Measurements from ENCODE around the gene PHETA1.
"Not testable (repeated sequence)": the region's sequence is repeated elsewhere in the genome, so short reads cannot be mapped to it uniquely, and the experiment has no call there.

Gene PHETA1

GRCh38 chr12:111349101-111349747 lies 19.7 kb downstream of the PHETA1 start:
- TF ChIP-seq, protein P1, sequence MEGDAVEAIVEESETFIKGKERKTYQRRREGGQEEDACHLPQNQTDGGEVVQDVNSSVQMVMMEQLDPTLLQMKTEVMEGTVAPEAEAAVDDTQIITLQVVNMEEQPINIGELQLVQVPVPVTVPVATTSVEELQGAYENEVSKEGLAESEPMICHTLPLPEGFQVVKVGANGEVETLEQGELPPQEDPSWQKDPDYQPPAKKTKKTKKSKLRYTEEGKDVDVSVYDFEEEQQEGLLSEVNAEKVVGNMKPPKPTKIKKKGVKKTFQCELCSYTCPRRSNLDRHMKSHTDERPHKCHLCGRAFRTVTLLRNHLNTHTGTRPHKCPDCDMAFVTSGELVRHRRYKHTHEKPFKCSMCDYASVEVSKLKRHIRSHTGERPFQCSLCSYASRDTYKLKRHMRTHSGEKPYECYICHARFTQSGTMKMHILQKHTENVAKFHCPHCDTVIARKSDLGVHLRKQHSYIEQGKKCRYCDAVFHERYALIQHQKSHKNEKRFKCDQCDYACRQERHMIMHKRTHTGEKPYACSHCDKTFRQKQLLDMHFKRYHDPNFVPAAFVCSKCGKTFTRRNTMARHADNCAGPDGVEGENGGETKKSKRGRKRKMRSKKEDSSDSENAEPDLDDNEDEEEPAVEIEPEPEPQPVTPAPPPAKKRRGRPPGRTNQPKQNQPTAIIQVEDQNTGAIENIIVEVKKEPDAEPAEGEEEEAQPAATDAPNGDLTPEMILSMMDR (conservative IDR thresholded peaks at IDR 0.05; ENCODE audit: control insufficient read depth, insufficient read depth, low read depth, low read length), result no peak
- no peak overlapping the region for H3K4me3 ChIP-seq (ENCODE audit: control insufficient read depth, low read depth, low read length)
- DNase-seq (ENCODE audit: low read depth), result no peak

DNA sequence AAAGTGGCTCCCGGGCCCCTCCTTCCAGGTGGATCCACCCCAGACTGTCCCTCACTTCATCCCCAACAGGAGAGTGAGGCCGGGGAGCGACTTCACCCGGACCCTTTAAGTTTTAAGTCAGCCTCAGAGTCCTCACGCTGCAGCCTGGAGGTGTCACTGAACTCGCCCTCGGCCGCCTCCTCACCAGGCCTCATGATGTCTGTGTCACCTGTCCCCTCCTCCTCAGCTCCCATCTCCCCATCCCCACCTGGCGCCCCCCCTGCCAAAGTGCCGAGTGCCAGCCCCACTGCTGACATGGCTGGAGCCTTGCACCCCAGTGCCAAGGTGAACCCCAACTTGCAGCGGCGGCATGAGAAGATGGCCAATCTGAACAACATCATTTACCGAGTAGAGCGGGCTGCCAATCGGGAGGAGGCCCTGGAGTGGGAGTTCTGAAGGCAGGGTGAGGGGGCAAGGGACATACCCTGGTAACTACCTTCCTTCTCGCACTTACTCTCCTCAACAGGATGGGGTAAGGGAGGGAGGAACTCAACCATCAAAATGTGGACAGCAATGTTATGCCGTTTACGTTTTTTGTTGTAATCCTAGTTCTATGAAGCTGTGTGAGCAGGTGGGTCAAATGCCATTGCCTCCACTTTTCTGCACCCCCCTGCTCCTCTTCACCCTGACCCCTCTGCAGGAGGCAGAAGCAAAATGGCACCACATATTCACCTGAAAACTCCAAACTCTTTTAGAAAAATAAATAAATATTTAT lies 20.8 kb downstream of the PHETA1 start:
- no peak overlapping the region for H3K4me3 ChIP-seq (ENCODE audit: control insufficient read depth, low read depth, low read length)
- TF ChIP-seq, protein P1 (conservative IDR thresholded peaks at IDR 0.05; ENCODE audit: control insufficient read depth, insufficient read depth, low read depth, low read length), result no peak
- no peak for DNase-seq (ENCODE audit: low read depth)

DNA sequence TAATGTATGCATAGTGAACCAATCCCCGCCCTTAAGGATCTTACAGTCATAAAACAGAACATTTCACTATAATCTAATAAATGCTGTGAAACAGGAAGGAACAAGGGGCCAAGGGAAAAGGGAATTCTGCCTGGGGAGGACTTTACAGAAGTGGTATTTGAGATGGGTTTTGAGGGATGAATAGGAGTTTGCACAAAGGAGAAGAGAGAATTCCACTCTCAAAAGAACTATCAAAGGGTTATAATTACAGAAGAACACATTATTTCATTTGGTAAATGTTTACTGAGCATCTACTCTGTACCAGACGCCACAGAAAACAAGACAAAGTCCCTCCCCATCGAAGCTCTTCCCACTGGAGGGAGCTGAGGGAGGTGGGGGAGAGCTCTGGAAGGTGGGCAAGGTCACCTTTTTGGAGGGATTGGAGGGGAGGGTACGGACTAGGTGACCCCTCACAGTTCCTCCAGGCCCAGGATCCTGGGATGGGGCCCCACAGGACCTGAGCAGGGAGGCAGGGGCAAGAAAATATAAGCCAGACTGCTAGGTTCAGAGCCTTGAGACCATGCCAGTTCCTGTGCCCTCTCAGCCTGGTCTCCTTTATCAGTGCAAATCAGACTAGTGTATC lies 24.5 kb downstream of the PHETA1 start:
- TF ChIP-seq, protein P1 (conservative IDR thresholded peaks at IDR 0.05; ENCODE audit: control insufficient read depth, insufficient read depth, low read depth, low read length), result no peak
- no peak overlapping the region for H3K4me3 ChIP-seq (ENCODE audit: control insufficient read depth, low read depth, low read length)
- DNase-seq (ENCODE audit: low read depth), result no peak

- TF ChIP-seq, protein P1 (conservative IDR thresholded peaks at IDR 0.05; ENCODE audit: control insufficient read depth, insufficient read depth, low read depth, low read length), result no peak
- no peak overlapping the region for H3K4me3 ChIP-seq (ENCODE audit: control insufficient read depth, low read depth, low read length)
- DNase-seq (ENCODE audit: low read depth), result no peak
These were observed 25.7 kb downstream of the PHETA1 start for GRCh38 chr12:111343181-111343580.

DNA sequence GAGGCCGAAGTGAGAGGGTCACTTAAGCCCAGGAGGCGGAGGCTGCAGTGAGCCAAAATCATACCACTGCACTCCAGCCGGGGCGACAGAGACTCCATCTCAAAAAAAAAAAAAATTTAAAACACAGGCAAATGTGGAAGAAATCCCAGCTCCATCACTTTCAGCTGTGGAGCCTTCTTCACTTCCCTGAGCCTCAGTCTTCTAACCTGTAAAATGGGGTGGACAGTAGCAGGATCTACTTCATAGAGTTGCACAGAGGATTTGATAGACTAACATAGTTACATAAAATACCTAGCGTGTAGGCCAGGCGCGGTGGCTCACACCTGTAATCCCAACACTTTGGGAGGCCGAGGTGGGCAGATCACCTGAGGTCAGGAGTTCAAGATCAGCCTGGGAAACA lies 26.5 kb downstream of the PHETA1 start:
- H3K4me3 ChIP-seq (ENCODE audit: control insufficient read depth, low read depth, low read length), result no peak overlapping the region
- DNase-seq (ENCODE audit: low read depth), result no peak
- TF ChIP-seq, protein P1 (conservative IDR thresholded peaks at IDR 0.05; ENCODE audit: control insufficient read depth, insufficient read depth, low read depth, low read length), result no peak

- TF ChIP-seq, protein P1 (conservative IDR thresholded peaks at IDR 0.05; ENCODE audit: control insufficient read depth, insufficient read depth, low read depth, low read length), result no peak
- H3K4me3 ChIP-seq (ENCODE audit: control insufficient read depth, low read depth, low read length), result no peak overlapping the region
- no peak for DNase-seq (ENCODE audit: low read depth)
These were observed 27.3 kb downstream of the PHETA1 start for GRCh38 chr12:111341426-111342065.

DNA sequence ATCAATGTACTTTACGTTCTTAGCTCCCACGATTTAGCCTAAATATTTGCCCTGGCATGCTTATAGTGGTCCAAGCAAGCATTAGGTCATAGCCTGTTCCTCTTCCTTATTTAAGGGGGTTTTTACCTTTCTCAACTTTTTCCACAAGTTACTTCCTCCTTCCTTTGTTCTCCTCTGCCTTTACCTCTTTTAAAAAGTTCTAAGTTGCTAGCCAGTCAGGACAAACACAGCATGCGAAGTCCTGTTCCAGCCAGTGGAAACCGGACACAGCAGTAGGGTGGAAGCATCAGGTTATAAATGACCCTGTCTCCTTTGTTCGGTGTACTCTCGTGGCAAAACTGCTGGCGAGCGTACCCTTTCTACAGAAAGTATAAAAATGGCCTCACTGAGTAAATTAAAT lies 28.2 kb downstream of the PHETA1 start:
- not testable (repeated sequence) for H3K4me3 ChIP-seq (ENCODE audit: control insufficient read depth, low read depth, low read length); DNase-seq (ENCODE audit: low read depth)

Data from fibroblast of mammary gland (primary cell).